GM12865 (cell line): Measurements from ENCODE around the gene ATP10B.

Source experiments
- DNase-seq: peaks from one replicate; pipeline ENCODE4 v3.0.0; 2010; ENCODE audit warnings: low read depth
- H3K4me3 ChIP-seq: 2 replicates; pipeline ENCODE4 v1.5.1; 2011; ENCODE audit warnings: mild to moderate bottlenecking, low read depth, low read length, control low read depth
- CTCF ChIP-seq: IDR thresholded peaks from 2 replicates; pipeline ENCODE4 v1.5.1; 2011; ENCODE audit warnings: low read length, control low read depth, low read depth, inconsistent platforms; ENCODE audit not compliant: insufficient read depth; ENCODE audit errors: missing control alignments

Gene ATP10B

GRCh38 chr5:160513485-160513884 lies 338.5 kb downstream of the ATP10B start:
- no peak for DNase-seq
- no peak for TF ChIP-seq CTCF
- no peak overlapping the region for H3K4me3 ChIP-seq
